PC-3 (cell line): ENCODE results near the gene FALEC.
"Not testable (repeated sequence)": the region's sequence is repeated elsewhere in the genome, so short reads cannot be mapped to it uniquely, and the experiment has no call there.

Experiments
- CTCF ChIP-seq: fragments of 300-600 bp; sonication (generic); conservative IDR thresholded peaks from 2 replicates; pipeline ENCODE4 v1.5.1; 2017; ENCODE audit warnings: antibody characterized with exemption, low read depth, mild to moderate bottlenecking, low read length
- EZH2 ChIP-seq: fragments of 300-600 bp; sonication (generic); IDR thresholded peaks from one replicate; pipeline ENCODE4 v1.6.1; 2017; ENCODE audit warnings: antibody characterized with exemption, mild to moderate bottlenecking, low read length; ENCODE audit not compliant: unreplicated experiment

- TF ChIP-seq CTCF, EZH2: not testable (repeated sequence)
Observed at GRCh38 chr1:150580966-150581365, 65.4 kb downstream of the FALEC start.
